Gastrocnemius medialis (tissue), 4 donors: Measurements from ENCODE around the gene TGM5. TPM values are rescaled to one million over a fixed set of nuclear protein-coding genes. Genes with fewer than 3 reads are reported as not detected.

Source experiments
- ATAC-seq, 2 donors: fragments of 150-250 bp; one replicate each; pipeline ENCODE4 v1.9.1; 2016
- DNase-seq, 2 donors: peaks; one replicate each; pipeline ENCODE4 v3.0.0-alpha.2; 2019
- H3K27ac ChIP-seq, 4 donors: fragments of 200-600 bp; sonication (generic); 1 replicate in 1 of 4; 2 replicates in 3 of 4; pipeline ENCODE4 v1.5.1; 2016 to 2018; ENCODE audit warnings: mild to moderate bottlenecking in 2 of 4, moderate library complexity in 1 of 4
- H3K27me3 ChIP-seq, 3 donors: fragments of 200-600 bp; sonication (generic) in 2 of 3; 1 replicate in 1 of 3; 2 replicates in 2 of 3; pipeline versions ENCODE4 v1.5.1 to v1.6.0; 2016 to 2019; ENCODE audit warnings: mild to moderate bottlenecking in 1 of 3, moderate library complexity in 1 of 3
- H3K36me3 ChIP-seq, 2 donors: fragments of 200-600 bp; sonication (generic) in 1 of 2; one replicate each; pipeline ENCODE4 v1.5.1; 2017 to 2018
- H3K4me1 ChIP-seq, 2 donors: fragments of 200-600 bp; sonication (generic) in 1 of 2; one replicate each; pipeline ENCODE4 v1.5.1; 2016 to 2017; ENCODE audit warnings: mild to moderate bottlenecking in 2 of 2
- H3K4me3 ChIP-seq, 4 donors: fragments of 200-600 bp; sonication (generic) in 3 of 4; 1 replicate in 1 of 4; 2 replicates in 3 of 4; pipeline ENCODE4 v1.5.1; 2016 to 2019; ENCODE audit warnings: mild to moderate bottlenecking in 2 of 4
- H3K9me3 ChIP-seq, 3 donors: fragments of 200-600 bp; sonication (generic) in 2 of 3; 1 replicate in 1 of 3; 2 replicates in 2 of 3; pipeline ENCODE4 v1.5.1; 2016 to 2019
- POLR2A ChIP-seq, 2 donors: fragments of 450-650 bp; IDR thresholded peaks; one replicate each; pipeline ENCODE4 v1.6.1; 2017; ENCODE audit warnings: antibody characterized with exemption in 2 of 2, mild to moderate bottlenecking in 2 of 2, moderate library complexity in 2 of 2
- in situ Hi-C, 4 donors: fragments of 200-750 bp; cut with MboI; loops; one replicate each; pipeline versions ENCODE4 v1.15.0 to v1.8.0; 2017; ENCODE audit warnings: low sequenced_read_pairs in 4 of 4
- intact Hi-C: fragments of 100-400 bp; cut with DNase I; formaldehyde crosslinking; loops from one replicate; pipeline ENCODE4 v1.15.1; 2023; ENCODE audit warnings: low total_unique reads
- total RNA-seq, 4 donors: library from RNA; depleted of rRNA; stranded (reverse); fragments of >200 nt; gene quantifications; one replicate each; pipeline versions ENCODE4 v1.1.0 to v1.2.3, GENCODE V29; 2016
- TF ChIP-seq, protein P1 (sequence below), 5 experiments: fragments of 450-650 bp in 3 of 5; fragments of 200-600 bp in 2 of 5; sonication (generic) in 2 of 5; IDR thresholded peaks in 4 of 5; conservative IDR thresholded peaks in 1 of 5; 1 replicate in 4 of 5; 2 replicates in 1 of 5; pipeline ENCODE4 v1.5.1; 2016 to 2019; ENCODE audit warnings: antibody characterized with exemption in 5 of 5, mild to moderate bottlenecking in 3 of 5, moderate library complexity in 3 of 5

TGM5 gene
- total RNA-seq, 4 donors from 2014 or later: 1.4 TPM; not detected in 3

DNA sequence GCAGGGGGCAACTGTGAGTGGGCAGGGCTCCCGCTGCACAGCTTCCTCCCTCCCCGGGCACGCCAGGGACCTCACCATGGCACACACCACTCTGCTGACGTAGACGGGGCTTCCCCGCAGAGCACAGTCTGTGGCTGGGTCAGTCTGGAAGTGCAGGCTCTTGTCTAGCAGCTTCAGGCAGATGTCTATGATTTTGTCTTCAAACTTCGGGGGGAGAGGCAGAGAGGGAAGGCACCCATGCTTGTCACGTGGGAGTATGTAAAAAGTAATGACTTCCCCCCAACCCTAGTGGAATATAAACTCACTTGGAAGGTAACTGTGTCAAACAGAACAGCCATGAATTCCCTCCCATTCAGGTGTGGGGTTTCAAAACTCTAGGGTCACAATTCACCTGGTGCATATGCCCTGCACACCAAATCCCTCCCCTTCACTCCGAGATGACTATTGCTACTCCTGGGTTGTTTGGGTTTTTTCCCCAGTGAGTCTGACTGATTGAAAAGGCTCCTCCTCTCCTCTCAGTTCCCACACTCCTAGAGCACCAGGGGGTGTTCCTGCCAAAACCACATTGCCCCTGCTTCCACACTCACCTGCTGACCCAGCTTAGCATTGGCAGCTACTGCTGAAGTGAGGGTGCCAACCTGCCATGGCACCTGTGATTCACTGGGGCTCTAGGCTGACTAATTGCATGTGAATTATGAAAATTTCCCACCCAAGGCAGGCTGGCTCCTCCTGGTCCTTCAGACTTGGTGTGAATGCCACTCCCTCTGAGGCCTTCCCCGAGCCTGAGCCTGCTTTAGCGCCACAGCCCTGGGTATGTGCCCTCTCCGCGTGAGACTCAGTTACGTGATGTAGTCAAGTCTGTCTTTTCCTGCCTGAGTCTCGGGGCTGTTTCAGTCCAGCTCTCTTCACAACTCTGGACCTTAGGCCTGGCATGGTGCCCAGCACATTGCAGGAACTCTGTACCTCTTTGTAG is 13.0 kb downstream of the TGM5 start:
- Histone ChIP-seq H3K27ac (peak overlapping the region in 1 of 4 donors; percentile 46), H3K4me3 (no peak overlapping the region), H3K9me3 (no peaks in the 10 kb centered on the region), H3K4me1 (no peaks in the 10 kb centered on the region), H3K36me3 (no peaks in the 10 kb centered on the region), H3K27me3 (no peaks in the 10 kb centered on the region)
- intact Hi-C loops (no loop called here), in situ Hi-C loops (no loop called here)
- ATAC-seq: peak; percentile 66 to 81
- no peak for TF ChIP-seq POLR2A (IDR thresholded peaks at IDR 0.05)
- TF ChIP-seq, protein P1, sequence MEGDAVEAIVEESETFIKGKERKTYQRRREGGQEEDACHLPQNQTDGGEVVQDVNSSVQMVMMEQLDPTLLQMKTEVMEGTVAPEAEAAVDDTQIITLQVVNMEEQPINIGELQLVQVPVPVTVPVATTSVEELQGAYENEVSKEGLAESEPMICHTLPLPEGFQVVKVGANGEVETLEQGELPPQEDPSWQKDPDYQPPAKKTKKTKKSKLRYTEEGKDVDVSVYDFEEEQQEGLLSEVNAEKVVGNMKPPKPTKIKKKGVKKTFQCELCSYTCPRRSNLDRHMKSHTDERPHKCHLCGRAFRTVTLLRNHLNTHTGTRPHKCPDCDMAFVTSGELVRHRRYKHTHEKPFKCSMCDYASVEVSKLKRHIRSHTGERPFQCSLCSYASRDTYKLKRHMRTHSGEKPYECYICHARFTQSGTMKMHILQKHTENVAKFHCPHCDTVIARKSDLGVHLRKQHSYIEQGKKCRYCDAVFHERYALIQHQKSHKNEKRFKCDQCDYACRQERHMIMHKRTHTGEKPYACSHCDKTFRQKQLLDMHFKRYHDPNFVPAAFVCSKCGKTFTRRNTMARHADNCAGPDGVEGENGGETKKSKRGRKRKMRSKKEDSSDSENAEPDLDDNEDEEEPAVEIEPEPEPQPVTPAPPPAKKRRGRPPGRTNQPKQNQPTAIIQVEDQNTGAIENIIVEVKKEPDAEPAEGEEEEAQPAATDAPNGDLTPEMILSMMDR (IDR thresholded peaks at IDR 0.05 in 4 of 5, conservative IDR thresholded peaks at IDR 0.05 in 1 of 5): no peak
- peak; percentile 27 to 30 for DNase-seq

DNA sequence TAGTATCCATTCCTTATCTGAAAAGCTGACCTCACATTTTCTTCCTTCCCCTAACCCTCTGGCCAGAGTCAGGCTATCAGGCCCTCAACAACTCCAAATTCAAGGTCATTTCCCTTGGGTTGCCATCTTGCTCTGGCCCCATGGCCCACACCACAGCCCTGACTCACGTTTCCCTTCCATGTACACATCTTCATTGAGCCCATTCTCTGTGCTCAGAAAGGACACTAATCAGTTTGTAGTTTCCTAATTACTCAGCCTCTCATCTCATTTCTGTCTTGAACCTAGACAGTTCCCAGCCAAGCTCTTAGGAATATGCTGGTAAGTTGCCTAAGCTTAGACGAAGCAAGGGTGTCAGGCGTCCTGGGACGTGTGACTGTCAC is 14.9 kb downstream of the TGM5 start:
- H3K4me1 ChIP-seq: no peaks in the 10 kb centered on the region
- H3K9me3 ChIP-seq: no peaks in the 10 kb centered on the region
- H3K36me3 ChIP-seq: no peaks in the 10 kb centered on the region
- H3K4me3 ChIP-seq: no peak overlapping the region
- ATAC-seq: no peak
- in situ Hi-C loops: no loop called here
- H3K27ac ChIP-seq: no peak overlapping the region
- intact Hi-C loops: no loop called here
- no peak for TF ChIP-seq POLR2A (IDR thresholded peaks at IDR 0.05)
- TF ChIP-seq, protein P1 (IDR thresholded peaks at IDR 0.05 in 4 of 5, conservative IDR thresholded peaks at IDR 0.05 in 1 of 5): no peak
- H3K27me3 ChIP-seq: no peaks in the 10 kb centered on the region
- no peak for DNase-seq

DNA sequence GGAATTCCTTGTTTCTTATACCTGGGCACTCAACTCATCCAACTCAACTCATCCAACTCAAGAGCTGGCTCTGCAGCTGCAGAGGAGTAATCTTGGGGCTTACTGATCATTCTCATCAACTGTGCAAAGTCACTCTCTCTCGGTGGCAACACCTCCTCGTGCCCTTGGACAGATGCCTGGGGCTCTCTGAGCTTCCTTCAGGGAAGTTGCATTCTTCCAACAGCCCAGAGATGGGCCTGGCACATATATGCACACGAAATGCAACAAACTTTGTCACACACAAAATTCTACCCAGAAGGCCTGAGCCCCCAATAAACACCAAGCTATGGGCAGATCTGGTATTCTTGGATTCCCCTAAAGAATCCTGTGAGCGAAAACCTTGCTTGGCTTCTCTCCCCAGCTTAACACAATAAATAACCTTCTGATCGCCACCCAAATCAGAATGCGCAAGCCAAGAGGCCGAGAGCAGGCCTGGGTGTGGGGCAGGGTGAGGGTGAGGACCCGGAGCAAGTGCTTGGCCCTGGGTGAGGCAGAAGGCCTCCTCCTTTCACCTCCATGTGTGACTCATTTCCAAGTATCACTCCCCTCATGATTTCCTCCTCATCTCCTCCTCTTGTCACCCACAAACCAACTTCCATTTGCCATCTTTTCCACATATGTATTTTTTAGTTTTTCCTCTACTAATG is 15.4 kb downstream of the TGM5 start:
- H3K27ac ChIP-seq: no peak overlapping the region
- no peak overlapping the region for H3K4me3 ChIP-seq
- in situ Hi-C loops (no loop called here), intact Hi-C loops (no loop called here)
- no peaks in the 10 kb centered on the region for H3K4me1 ChIP-seq
- no peaks in the 10 kb centered on the region for H3K9me3 ChIP-seq
- H3K36me3 ChIP-seq: no peaks in the 10 kb centered on the region
- DNase-seq (no peak), ATAC-seq (no peak)
- TF ChIP-seq POLR2A (IDR thresholded peaks at IDR 0.05): no peak
- TF ChIP-seq, protein P1 (IDR thresholded peaks at IDR 0.05 in 4 of 5, conservative IDR thresholded peaks at IDR 0.05 in 1 of 5): no peak
- H3K27me3 ChIP-seq: no peaks in the 10 kb centered on the region

DNA sequence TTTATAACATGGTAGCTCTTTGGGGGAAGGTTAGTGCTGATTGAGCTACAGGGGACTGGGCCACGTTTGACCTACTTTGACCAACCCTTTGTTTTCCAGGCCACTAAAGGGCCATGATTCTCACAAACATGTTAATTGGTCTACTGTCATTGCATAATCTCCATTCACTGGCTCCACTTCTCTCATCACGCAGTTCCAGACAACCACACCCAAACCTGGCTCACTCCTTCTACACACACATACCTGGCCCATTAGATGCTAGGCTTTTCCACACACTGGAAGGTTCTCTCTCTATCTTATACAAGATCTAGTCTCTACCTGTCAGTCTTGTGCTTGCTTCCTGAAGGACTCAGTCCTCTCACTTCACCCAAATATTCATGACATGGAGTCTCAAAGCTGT is 15.9 kb downstream of the TGM5 start:
- in situ Hi-C loops: no loop called here
- Histone ChIP-seq H3K36me3 (no peaks in the 10 kb centered on the region), H3K4me3 (no peak overlapping the region), H3K27me3 (no peaks in the 10 kb centered on the region), H3K9me3 (no peaks in the 10 kb centered on the region), H3K4me1 (no peaks in the 10 kb centered on the region), H3K27ac (no peak overlapping the region)
- ATAC-seq: no peak
- DNase-seq: no peak
- intact Hi-C loops: no loop called here
- TF ChIP-seq, protein P1 (IDR thresholded peaks at IDR 0.05 in 4 of 5, conservative IDR thresholded peaks at IDR 0.05 in 1 of 5): no peak
- no peak for TF ChIP-seq POLR2A (IDR thresholded peaks at IDR 0.05)
